ENCODE data around the gene MYLK2.
A peak's percentile ranks its signal among the peaks of the same experiment; 100 is the strongest.

The MYLK2 gene

DNA sequence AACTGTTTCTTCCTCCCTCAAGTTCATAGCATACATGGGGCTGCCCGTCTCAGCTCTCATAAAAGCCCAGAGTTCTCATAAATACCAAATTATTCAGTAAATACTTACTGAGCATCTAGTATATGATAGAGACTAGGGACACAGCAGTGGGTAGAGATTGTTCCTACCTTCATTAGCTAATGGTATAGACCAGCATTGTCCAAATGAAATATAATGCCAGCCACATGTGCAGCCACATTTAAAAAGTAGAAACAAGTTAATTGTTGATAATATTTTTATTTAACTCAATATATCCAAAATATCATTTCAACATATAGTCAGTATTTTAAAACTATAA, 52.4 kb downstream of the MYLK2 start:
- no peak for DNase-seq (ENCODE audit: low read depth, low spot score)

DNA sequence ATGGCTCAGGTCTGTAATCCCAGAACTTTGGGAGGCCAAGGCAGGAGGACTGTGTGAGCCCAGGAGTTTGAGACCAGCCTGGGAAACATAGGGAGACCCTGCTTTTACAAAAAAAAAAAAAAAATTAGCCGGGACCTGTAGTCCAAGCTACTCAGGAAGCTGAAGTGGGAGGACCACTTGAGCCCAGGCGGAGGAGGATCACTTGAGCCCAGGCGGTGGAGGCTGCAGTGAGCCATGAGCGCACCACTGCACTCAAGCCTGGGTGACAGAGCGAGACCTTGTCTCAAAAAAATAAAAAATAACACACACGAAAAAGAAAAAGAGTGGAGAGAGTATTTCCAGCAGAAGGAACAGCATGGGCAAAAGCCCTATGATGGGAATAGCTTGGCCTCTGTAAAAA, 53.2 kb downstream of the MYLK2 start:
- no peak for DNase-seq (ENCODE audit: low read depth, low spot score)

DNA sequence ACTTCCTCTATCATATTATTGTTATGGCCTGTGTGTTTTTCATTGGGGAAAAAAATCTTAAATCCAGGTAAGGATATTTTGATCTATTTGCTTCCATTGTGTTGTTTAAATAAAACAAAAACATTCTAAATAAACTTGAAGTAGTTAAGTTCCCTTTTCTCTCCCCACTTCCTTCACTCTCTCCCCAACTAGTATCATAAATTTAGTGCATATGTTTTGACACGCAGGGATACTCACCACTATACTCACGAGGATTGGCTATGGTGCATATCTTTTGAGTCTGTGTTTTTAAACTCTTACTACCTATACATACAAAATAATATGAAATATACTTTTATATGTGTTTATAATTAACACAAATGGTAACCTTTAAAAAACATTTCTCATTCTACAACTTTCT, 56.5 kb downstream of the MYLK2 start:
- no peak for DNase-seq (ENCODE audit: low read depth, low spot score)

DNA sequence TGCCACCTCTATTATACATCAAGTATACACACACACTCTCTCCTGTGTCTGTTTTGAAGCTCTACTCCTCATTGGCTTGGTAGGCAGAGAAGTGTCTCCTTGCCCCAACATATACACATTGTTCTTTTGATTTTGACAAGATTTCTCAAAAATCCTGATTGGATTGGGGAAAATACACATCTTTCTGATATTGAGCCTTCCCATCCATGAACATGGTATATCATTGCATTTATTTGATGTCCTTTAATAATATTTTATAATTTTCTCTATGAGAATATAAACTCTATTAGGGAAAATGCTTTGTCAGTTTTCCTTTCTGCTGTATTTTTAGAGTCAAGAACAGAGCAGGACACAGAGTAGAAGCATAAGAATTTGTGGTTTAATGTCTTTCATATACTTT, 58.5 kb downstream of the MYLK2 start:
- DNase-seq (ENCODE audit: low read depth, low spot score), result no peak

DNA sequence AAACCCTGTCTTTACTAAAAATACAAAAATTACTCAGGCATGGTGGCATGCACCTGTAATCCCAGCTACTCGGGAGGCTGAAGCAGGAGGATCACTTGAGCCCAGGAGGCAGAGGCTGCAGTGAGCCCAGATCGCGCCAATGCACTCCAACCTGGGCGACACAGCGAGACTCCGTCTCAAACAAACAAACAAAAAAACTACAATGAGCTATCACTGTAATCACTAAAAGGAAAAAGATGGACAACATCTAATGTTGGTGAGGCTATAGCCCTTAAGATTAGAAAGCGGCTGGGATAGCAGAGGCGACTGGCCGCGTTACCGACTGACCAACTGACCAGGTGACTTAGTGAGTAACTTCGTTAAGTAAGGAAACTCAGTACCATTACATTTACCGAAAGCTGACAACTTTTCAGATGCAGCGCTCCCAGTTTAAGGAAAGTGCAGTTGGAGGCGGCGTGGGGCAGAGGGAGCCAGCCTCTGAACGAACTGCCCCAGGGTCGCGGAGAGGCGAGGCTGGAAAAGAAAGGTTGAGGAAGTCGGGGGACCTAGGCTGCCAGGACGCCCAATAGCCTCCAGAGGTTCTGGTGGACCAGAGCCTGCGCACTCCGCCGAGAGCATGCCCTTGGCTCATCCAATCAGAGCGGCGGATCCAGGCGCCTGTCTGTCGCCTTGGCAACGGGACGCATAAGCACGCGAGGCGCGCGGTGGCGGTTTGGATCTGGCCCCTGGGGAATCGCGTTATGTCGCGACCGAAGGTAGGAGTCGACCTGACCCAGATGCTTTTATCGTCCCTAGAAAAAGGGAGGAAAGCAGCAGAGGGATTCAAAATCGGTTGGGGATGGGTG, 60.2 kb downstream of the MYLK2 start:
- DNase-seq (ENCODE audit: low read depth, low spot score), result peak; percentile 97

DNA sequence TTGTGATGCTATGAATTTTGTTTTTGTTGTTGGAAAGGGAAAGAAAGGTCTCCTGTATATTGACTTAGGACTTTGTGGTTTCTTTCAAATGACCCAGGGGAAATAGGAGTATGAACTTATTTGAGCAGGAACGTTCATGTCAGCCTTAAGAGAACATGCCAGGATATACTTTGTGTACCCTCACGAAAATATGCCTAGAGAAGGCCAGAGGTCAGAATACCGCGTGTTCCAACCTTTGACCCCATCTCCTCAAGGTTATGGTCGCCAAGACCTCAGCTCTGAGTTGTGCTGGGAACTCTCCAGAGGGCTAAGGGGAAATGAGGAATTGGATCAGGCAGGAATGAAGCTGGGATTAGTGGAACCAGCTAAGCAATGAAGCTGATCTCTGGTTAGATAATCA, 62.8 kb downstream of the MYLK2 start:
- DNase-seq (ENCODE audit: low read depth, low spot score), result no peak

DNA sequence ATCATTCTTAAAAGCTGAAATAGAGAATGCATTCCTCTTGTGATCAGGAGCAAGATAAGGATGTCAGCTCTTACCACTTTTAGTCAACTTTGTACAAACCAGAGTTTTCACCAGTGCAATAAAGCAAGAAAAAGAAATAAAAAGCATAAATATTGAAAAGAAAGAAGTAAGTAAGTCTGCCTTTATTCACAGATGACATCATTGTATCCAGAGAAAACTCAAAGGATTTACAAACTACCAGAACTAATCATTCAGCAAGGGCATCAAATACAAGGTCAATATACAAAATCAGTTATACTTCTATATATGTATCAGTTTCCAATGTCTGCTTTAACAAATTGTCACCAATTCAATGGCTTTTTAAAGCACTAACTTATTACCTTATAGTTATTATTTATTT, 64.7 kb downstream of the MYLK2 start:
- DNase-seq (ENCODE audit: low read depth, low spot score), result no peak

All from astrocyte of the hippocampus (primary cell).